ENCODE measurements around the gene PRKACA.
"Not testable (repeated sequence)": the region's sequence is repeated elsewhere in the genome, so short reads cannot be mapped to it uniquely, and the experiment has no call there.

PRKACA gene

GRCh38 chr19:14147797-14148605 lies 30.4 kb upstream of the PRKACA start:
- DNase-seq (ENCODE audit: low read depth in 2 of 2), result peak in 1 of 2 experiments; percentile 33

- no peak for DNase-seq (ENCODE audit: low read depth in 2 of 2)
Observed at GRCh38 chr19:14146789-14147216, 29.2 kb upstream of the PRKACA start.

GRCh38 chr19:14146169-14146568 lies 28.6 kb upstream of the PRKACA start:
- not testable (repeated sequence) for DNase-seq (ENCODE audit: low read depth in 2 of 2)

- DNase-seq (ENCODE audit: low read depth in 2 of 2), result no peak
Observed at GRCh38 chr19:14145381-14145780, 27.8 kb upstream of the PRKACA start.

- DNase-seq (ENCODE audit: low read depth in 2 of 2), result no peak
Observed at GRCh38 chr19:14142262-14143190, 25.0 kb upstream of the PRKACA start.

GRCh38 chr19:14141041-14141440 lies 23.5 kb upstream of the PRKACA start:
- DNase-seq (ENCODE audit: low read depth in 2 of 2), result no peak

GRCh38 chr19:14139944-14140343 lies 22.4 kb upstream of the PRKACA start:
- DNase-seq (ENCODE audit: low read depth in 2 of 2), result no peak

- DNase-seq (ENCODE audit: low read depth in 2 of 2), result no peak
Observed at GRCh38 chr19:14138576-14139265, 21.2 kb upstream of the PRKACA start.

- peak; percentile 96 to 97 for DNase-seq (ENCODE audit: low read depth in 2 of 2)
Observed at GRCh38 chr19:14136509-14137281, 19.1 kb upstream of the PRKACA start, which contains the start of gene ASF1B. Gene ASF1B, minus strand, starts transcription at chr19:14136589. Its CDS starts 133 bp downstream, at chr19:14136456.

- no peak for DNase-seq (ENCODE audit: low read depth in 2 of 2)
Observed at GRCh38 chr19:14135985-14136508, 18.5 kb upstream of the PRKACA start.

GRCh38 chr19:14135355-14135754 lies 17.8 kb upstream of the PRKACA start:
- no peak for DNase-seq (ENCODE audit: low read depth in 2 of 2)

- no peak for DNase-seq (ENCODE audit: low read depth in 2 of 2)
Observed at GRCh38 chr19:14127929-14128509, 10.5 kb upstream of the PRKACA start.

GRCh38 chr19:14127176-14127575 lies 9.6 kb upstream of the PRKACA start:
- no peak for DNase-seq (ENCODE audit: low read depth in 2 of 2)

- DNase-seq (ENCODE audit: low read depth in 2 of 2), result no peak
Observed at GRCh38 chr19:14122924-14123323, 5.4 kb upstream of the PRKACA start.

GRCh38 chr19:14120497-14120780 lies 2.9 kb upstream of the PRKACA start:
- no peak for DNase-seq (ENCODE audit: low read depth in 2 of 2)

GRCh38 chr19:14119644-14120496 lies 2.3 kb upstream of the PRKACA start:
- no peak for DNase-seq (ENCODE audit: low read depth in 2 of 2)

GRCh38 chr19:14119146-14119545 lies 1.6 kb upstream of the PRKACA start:
- no peak for DNase-seq (ENCODE audit: low read depth in 2 of 2)

GRCh38 chr19:14118165-14119051 lies 846 bp upstream of the PRKACA start:
- DNase-seq (ENCODE audit: low read depth in 2 of 2), result no peak

Data from stimulated activated CD4-positive, alpha-beta T cell treated with anti-CD3 and anti-CD28 coated beads, Interleukin-12 subunit alpha, Interleukin-12 subunit beta, amount 100 ng/mL, for 24 hours (primary cell).